PC-9 (cell line): ENCODE data around the gene APBB1IP. TPM values are rescaled to one million over a fixed set of nuclear protein-coding genes. Genes with fewer than 3 reads are reported as not detected.

Source experiments
- BruUV-seq: library from RNA; stranded (reverse); fragments of 400-500 nt; replicated peaks from 2 replicates; lab custom pipeline; 2021; lab: Mats Ljungman, UMichigan
- CTCF ChIA-PET: fragments of 300-600 bp; sonication (Branson Sonifier 250); formaldehyde crosslinking; loops from one replicate; lab custom pipeline; 2022; ENCODE audit warnings: antibody characterized with exemption; lab: Charles Lee
- POLR2A ChIA-PET: fragments of 300-600 bp; sonication (Branson Sonifier 250); formaldehyde crosslinking; loops from one replicate; lab custom pipeline; 2022; ENCODE audit warnings: antibody characterized with exemption; ENCODE audit not compliant: unreplicated experiment; lab: Charles Lee
- DNase-seq, 2 experiments: peaks; one replicate each; pipeline versions ENCODE4 v3.0.0 to v3.0.0-alpha.2; 2015 to 2022; ENCODE audit warnings: mixed read lengths in 1 of 2
- H2AFZ ChIP-seq: fragments of 200-600 bp; sonication (generic); 2 replicates; pipeline ENCODE4 v1.8.1; 2017; ENCODE audit warnings: antibody characterized with exemption
- H3F3A ChIP-seq: fragments of 200-600 bp; sonication (generic); 2 replicates; pipeline ENCODE4 v1.8.1; 2017; ENCODE audit warnings: antibody characterized with exemption, mild to moderate bottlenecking, low read depth; ENCODE audit not compliant: insufficient read depth
- H3K27ac ChIP-seq: fragments of 200-600 bp; sonication (generic); 2 replicates; pipeline ENCODE4 v1.6.1; 2016; ENCODE audit warnings: mixed run types
- H3K27me3 ChIP-seq: fragments of 200-600 bp; sonication (generic); 2 replicates; pipeline ENCODE4 v1.6.1; 2016; ENCODE audit warnings: low read depth, mixed run types; ENCODE audit not compliant: insufficient read depth
- H3K36me3 ChIP-seq: fragments of 200-600 bp; sonication (generic); 2 replicates; pipeline ENCODE4 v1.6.1; 2016; ENCODE audit warnings: low read depth, mixed run types
- H3K4me1 ChIP-seq: fragments of 200-600 bp; sonication (generic); replicated peaks from 2 replicates; pipeline ENCODE4 v1.6.1; 2016; ENCODE audit warnings: mixed run types; ENCODE audit not compliant: insufficient read depth
- H3K4me2 ChIP-seq: fragments of 200-600 bp; sonication (generic); 2 replicates; pipeline ENCODE4 v1.6.1; 2017; ENCODE audit warnings: mixed run types
- H3K4me3 ChIP-seq: fragments of 200-600 bp; sonication (generic); 2 replicates; pipeline ENCODE4 v1.6.1; 2016; ENCODE audit warnings: mixed run types
- H3K79me2 ChIP-seq: fragments of 200-600 bp; sonication (generic); 2 replicates; pipeline ENCODE4 v1.6.1; 2017; ENCODE audit warnings: low read depth, mixed run types
- H3K9me2 ChIP-seq: fragments of 200-600 bp; sonication (generic); 2 replicates; pipeline ENCODE4 v1.8.1; 2017; ENCODE audit warnings: mild to moderate bottlenecking; ENCODE audit not compliant: insufficient read depth
- H3K9me3 ChIP-seq: fragments of 200-600 bp; sonication (generic); 2 replicates; pipeline ENCODE4 v1.8.1; 2016; ENCODE audit warnings: low read depth; ENCODE audit not compliant: insufficient read depth
- H4K20me1 ChIP-seq: fragments of 200-600 bp; sonication (generic); 2 replicates; pipeline ENCODE4 v1.8.1; 2017; ENCODE audit not compliant: insufficient read depth
- EZH2 ChIP-seq: fragments of 200-600 bp; sonication (generic); IDR thresholded peaks from 2 replicates; pipeline ENCODE4 v1.8.0; 2017; ENCODE audit warnings: antibody characterized with exemption, low read depth
- intact Hi-C: fragments of 100-400 bp; cut with micrococcal nuclease; formaldehyde crosslinking; loops from one replicate; pipeline ENCODE4 v1.10.0; 2022; ENCODE audit not compliant: unreplicated experiment
- total RNA-seq: library from RNA; stranded (reverse); gene quantifications from 2 replicates; pipeline ENCODE4 v1.2.3, GENCODE V29; 2021
- TF ChIP-seq, protein P1 (sequence below): fragments of 200-600 bp; sonication (generic); conservative IDR thresholded peaks from 2 replicates; pipeline ENCODE4 v1.6.1; 2017; ENCODE audit warnings: mixed run types, antibody characterized with exemption, mild to moderate bottlenecking, moderate library complexity

The APBB1IP gene
- total RNA-seq, 1 experiment from 2014 or later = not detected

DNA sequence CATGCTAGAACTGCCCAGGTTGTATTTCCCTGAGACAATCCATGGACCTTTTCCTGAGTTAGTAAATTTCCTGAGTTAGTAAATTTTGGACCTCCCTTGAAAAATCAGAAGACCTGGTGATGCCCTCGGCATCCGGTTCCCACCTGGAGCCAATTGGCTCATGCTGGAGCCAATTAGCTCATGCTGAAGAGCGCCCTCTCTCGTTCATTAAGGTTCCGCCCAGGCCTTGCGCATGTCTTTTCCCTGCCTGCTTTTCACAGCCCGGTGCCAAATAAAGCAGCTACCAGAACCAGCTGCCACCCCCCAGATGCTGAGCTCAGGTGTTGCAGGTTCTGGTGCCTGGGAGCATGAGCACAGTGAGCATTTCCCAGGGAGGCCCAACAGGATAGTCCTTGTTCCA is 96.2 kb downstream of the APBB1IP start:
- CTCF ChIA-PET = interaction anchor here (0.7 kb wide), 1 partner anchor 68 kb away, joined by 7 read pairs; no protein-coding TSS in a partner anchor
- no peak for DNase-seq
- TF ChIP-seq, protein P1, sequence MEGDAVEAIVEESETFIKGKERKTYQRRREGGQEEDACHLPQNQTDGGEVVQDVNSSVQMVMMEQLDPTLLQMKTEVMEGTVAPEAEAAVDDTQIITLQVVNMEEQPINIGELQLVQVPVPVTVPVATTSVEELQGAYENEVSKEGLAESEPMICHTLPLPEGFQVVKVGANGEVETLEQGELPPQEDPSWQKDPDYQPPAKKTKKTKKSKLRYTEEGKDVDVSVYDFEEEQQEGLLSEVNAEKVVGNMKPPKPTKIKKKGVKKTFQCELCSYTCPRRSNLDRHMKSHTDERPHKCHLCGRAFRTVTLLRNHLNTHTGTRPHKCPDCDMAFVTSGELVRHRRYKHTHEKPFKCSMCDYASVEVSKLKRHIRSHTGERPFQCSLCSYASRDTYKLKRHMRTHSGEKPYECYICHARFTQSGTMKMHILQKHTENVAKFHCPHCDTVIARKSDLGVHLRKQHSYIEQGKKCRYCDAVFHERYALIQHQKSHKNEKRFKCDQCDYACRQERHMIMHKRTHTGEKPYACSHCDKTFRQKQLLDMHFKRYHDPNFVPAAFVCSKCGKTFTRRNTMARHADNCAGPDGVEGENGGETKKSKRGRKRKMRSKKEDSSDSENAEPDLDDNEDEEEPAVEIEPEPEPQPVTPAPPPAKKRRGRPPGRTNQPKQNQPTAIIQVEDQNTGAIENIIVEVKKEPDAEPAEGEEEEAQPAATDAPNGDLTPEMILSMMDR = no peak
- no peak for TF ChIP-seq EZH2

DNA sequence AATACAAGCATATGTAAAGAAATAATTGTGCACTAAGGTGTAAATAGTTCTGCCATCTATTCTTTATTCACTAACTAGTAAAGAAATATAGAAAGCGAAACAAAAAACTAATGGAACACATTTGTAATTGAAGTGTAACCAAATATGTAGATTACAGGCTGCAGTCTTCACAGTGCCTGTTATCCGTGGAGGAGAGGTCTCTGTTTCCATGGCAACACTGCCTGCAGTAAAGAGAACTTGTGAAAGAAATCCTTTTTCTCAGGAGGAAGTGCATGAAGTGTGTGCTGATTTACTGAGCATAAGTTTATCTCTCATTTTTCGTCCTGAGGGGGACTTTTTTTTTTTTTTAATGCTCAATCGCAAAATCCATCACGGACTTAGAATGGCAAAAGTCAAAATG is 102.5 kb downstream of the APBB1IP start:
- Histone ChIP-seq H3K9me3 (no peaks in the 10 kb centered on the region), H3K4me1 (no peaks in the 10 kb centered on the region), H3K36me3 (no peaks in the 10 kb centered on the region), H3K9me2 (no peaks in the 10 kb centered on the region), H3K27ac (no peak overlapping the region), H3K27me3 (peaks cover 13% of the 10 kb centered on the region; the same call in 1 of the 2 replicates), H2AFZ (no peak overlapping the region), H3F3A (no peaks in the 10 kb centered on the region), H3K79me2 (no peaks in the 10 kb centered on the region), H3K4me3 (no peak overlapping the region), H3K4me2 (no peak overlapping the region), H4K20me1 (no peaks in the 10 kb centered on the region)
- TF ChIP-seq, protein P1 = no peak
- TF ChIP-seq EZH2 = no peak
- BruUV-seq = no TSS peak
- ChIA-PET CTCF (no interaction called here), POLR2A (no interaction called here)
- DNase-seq = no peak
- intact Hi-C loops = no loop called here

More for the DNA sequence above, 96.2 kb downstream of the APBB1IP start:
- Histone ChIP-seq H3K4me2 (no peak overlapping the region), H2AFZ (no peak overlapping the region), H3K79me2 (no peaks in the 10 kb centered on the region), H3K27me3 (peaks cover 17% of the 10 kb centered on the region), H3F3A (no peaks in the 10 kb centered on the region), H4K20me1 (no peaks in the 10 kb centered on the region), H3K9me2 (no peaks in the 10 kb centered on the region), H3K9me3 (no peaks in the 10 kb centered on the region), H3K36me3 (no peaks in the 10 kb centered on the region), H3K27ac (no peak overlapping the region), H3K4me1 (no peaks in the 10 kb centered on the region), H3K4me3 (no peak overlapping the region)
- BruUV-seq = no TSS peak
- POLR2A ChIA-PET = no interaction called here
- intact Hi-C loops = no loop called here

DNA sequence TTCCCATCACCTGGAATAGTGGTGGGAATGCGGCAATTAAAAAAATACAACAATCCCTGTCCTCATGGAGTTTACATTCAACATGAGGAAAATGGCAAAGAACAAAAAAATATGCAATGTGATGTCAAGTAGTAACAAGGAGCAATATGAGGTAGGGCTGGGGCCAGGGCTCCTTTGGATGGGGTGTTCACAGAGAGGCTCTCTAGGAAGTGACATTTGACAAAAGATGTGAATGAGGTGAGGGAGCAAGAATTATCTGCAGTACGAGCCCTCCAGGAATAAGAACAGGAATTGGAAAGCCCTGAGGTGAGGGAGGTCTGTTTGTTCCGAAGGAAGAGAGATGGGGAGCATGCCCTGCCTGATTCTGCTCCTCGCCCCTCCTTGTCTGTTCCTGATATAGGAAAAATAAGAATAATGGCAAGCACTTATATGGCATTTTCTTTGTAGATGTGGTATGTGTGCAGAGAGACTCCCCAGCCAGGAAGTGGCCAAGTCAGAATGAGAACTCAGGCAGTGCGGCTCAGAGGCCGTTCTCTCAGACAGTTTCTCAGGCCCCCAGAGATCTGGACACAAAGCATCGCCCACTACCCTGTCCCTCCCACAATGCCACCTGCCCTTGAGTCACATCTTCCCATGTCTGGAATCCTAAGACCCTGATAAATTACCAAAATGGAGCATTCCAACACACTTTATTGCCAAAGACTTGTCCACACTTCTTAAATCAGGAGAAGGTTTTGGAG is 105.6 kb downstream of the APBB1IP start:
- Histone ChIP-seq H3K27me3 (peaks cover 8% of the 10 kb centered on the region; the same call in 1 of the 2 replicates), H3K9me2 (no peaks in the 10 kb centered on the region), H3F3A (no peaks in the 10 kb centered on the region), H3K36me3 (no peaks in the 10 kb centered on the region), H3K9me3 (no peaks in the 10 kb centered on the region), H4K20me1 (no peaks in the 10 kb centered on the region), H2AFZ (no peak overlapping the region), H3K4me1 (no peaks in the 10 kb centered on the region), H3K4me3 (no peak overlapping the region), H3K27ac (no peak overlapping the region), H3K79me2 (no peaks in the 10 kb centered on the region), H3K4me2 (no peak overlapping the region)
- ChIA-PET CTCF (no interaction called here), POLR2A (no interaction called here)
- no TSS peak for BruUV-seq
- DNase-seq = no peak
- intact Hi-C loops = no loop called here
- TF ChIP-seq EZH2 = no peak
- TF ChIP-seq, protein P1 = no peak
